ENCODE data around the gene ZBBX. TPM values are rescaled to one million over a fixed set of nuclear protein-coding genes. Genes with fewer than 3 reads are reported as not detected.

ZBBX gene
- total RNA-seq, 3 donors from 2014 or later: not detected

DNA sequence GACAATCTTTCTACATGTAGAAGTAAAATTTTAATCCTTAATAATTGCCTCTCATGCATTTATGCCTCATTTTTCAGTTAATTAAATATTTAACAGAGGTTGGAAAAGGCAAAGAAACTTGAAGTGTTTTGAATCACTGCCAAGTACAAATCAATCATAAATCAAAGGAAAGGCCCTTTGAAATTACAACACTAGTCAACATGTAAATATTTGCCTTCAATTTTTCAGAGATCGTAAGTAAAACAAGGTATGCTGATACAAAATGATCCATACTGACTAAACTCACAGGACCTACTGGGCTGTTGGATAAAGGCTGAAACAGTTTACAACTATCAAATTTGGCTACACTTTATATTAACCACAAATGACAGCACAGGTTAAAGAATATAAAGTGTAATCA lies 33.9 kb downstream of the ZBBX start:
- intact Hi-C loops (cut with DNase I; ENCODE audit: low total_unique reads): loop anchor here (5.0 kb wide), 1 partner anchor 256 kb away; no protein-coding TSS in a partner anchor
- Histone ChIP-seq H3K9me3 (no peaks in the 10 kb centered on the region), H3K36me3 (no peaks in the 10 kb centered on the region), H3K27me3 (no peaks in the 10 kb centered on the region), H3K4me3 (no peak overlapping the region), H3K27ac (no peak overlapping the region), H3K4me1 (no peaks in the 10 kb centered on the region)
- TF ChIP-seq POLR2AphosphoS5 (IDR thresholded peaks at IDR 0.05) (no peak), POLR2A (IDR thresholded peaks at IDR 0.05) (no peak), CTCF (IDR thresholded peaks at IDR 0.05) (no peak)
- no peak for DNase-seq (ENCODE audit: low spot score in 2 of 2)

DNA sequence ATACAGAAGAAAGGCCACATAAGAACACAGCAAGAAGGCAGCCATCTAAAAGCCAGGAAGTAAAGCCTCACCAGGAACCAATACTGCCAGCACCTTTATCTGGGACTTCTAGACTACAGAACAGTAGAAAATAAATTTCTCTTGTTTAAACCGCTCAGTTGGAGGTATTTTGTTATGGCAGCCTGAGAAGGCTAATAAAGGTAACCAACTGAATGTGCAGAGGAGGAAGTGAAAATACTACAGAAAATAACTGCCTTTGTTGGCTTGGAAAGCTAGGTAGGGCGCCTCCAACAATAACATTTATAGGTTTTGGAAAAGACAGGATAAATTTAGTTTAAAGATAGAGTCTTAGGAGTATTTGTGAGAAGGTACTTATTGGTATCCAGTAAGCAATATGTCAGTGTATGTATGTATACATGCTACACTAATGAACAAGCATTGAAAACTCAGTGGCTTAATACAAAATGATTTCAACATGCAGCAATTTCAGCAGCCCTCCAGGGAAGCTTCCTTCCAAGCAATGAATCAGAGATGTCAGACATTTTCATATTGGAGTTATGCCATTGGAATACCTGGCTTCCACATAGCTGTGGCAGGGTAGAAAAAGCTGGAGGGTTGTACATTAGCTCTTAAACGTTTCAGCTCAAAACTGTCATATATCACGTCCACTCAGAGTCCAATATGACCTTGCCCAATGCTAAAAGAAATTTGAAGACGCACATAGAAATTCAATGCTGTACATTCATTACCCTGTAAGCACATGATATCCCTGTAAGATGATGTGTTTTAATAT lies 48.9 kb downstream of the ZBBX start:
- TF ChIP-seq POLR2AphosphoS5 (IDR thresholded peaks at IDR 0.05) (no peak), CTCF (IDR thresholded peaks at IDR 0.05) (no peak), POLR2A (IDR thresholded peaks at IDR 0.05) (no peak)
- no peaks in the 10 kb centered on the region for H3K36me3 ChIP-seq
- no peaks in the 10 kb centered on the region for H3K9me3 ChIP-seq
- DNase-seq (ENCODE audit: low spot score in 2 of 2): no peak
- H3K27me3 ChIP-seq: no peaks in the 10 kb centered on the region
- intact Hi-C loops (cut with DNase I; ENCODE audit: low total_unique reads): no loop called here
- H3K4me1 ChIP-seq: no peaks in the 10 kb centered on the region
- H3K27ac ChIP-seq: no peak overlapping the region
- no peak overlapping the region for H3K4me3 ChIP-seq

- Histone ChIP-seq H3K9me3 (no peaks in the 10 kb centered on the region), H3K27me3 (no peaks in the 10 kb centered on the region), H3K36me3 (no peaks in the 10 kb centered on the region), H3K27ac (no peak overlapping the region), H3K4me1 (no peaks in the 10 kb centered on the region), H3K4me3 (no peak overlapping the region)
- TF ChIP-seq POLR2A (IDR thresholded peaks at IDR 0.05) (no peak), POLR2AphosphoS5 (IDR thresholded peaks at IDR 0.05) (no peak), CTCF (IDR thresholded peaks at IDR 0.05) (no peak)
- intact Hi-C loops (cut with DNase I; ENCODE audit: low total_unique reads): no loop called here
- DNase-seq (ENCODE audit: low spot score in 2 of 2): no peak
Measured at GRCh38 chr3:167323572-167323971, 56.5 kb downstream of the ZBBX start.

DNA sequence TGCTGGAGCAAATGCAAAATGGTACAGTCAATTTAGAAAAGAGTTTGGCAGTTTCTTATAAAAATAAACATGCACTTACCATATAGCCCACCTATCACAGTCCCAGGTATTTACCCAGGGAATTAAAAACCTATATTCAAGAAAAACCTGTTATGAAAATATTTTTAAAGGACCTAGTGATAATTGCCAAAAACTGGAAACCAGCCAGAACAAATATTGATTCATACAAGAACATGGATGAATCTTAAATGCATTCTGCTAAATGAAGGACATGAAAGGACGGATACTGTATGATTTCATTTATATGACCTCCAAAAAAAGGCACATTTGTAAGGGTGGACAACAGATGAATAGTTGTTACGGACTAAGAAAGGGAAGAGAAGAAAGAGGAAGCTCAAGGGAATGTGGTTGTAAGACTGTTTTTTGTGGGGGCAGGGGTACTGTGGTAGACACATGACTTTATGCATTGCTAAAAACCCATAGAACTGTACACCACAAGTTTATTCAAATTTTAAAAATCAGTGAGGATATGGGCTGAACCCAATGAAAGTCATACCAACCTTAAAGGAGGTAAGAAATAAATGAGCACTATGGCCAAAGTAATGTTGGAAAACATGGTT lies 61.0 kb downstream of the ZBBX start:
- DNase-seq (ENCODE audit: low spot score in 2 of 2): no peak
- Histone ChIP-seq H3K27ac (no peak overlapping the region), H3K27me3 (no peaks in the 10 kb centered on the region), H3K36me3 (no peaks in the 10 kb centered on the region), H3K4me3 (no peak overlapping the region), H3K9me3 (no peaks in the 10 kb centered on the region), H3K4me1 (no peaks in the 10 kb centered on the region)
- TF ChIP-seq CTCF (IDR thresholded peaks at IDR 0.05): no peak
- TF ChIP-seq POLR2A (IDR thresholded peaks at IDR 0.05): no peak
- no peak for TF ChIP-seq POLR2AphosphoS5 (IDR thresholded peaks at IDR 0.05)
- intact Hi-C loops (cut with DNase I; ENCODE audit: low total_unique reads): no loop called here

GRCh38 chr3:167318306-167318705 lies 61.8 kb downstream of the ZBBX start:
- Histone ChIP-seq H3K4me1 (no peaks in the 10 kb centered on the region), H3K4me3 (no peak overlapping the region)

More at GRCh38 chr3:167318306-167318705, 61.8 kb downstream of the ZBBX start:
- Histone ChIP-seq H3K9me3 (no peaks in the 10 kb centered on the region), H3K36me3 (no peaks in the 10 kb centered on the region), H3K27me3 (no peaks in the 10 kb centered on the region), H3K27ac (no peak overlapping the region)
- intact Hi-C loops (cut with DNase I; ENCODE audit: low total_unique reads): no loop called here
- DNase-seq (ENCODE audit: low spot score in 2 of 2): no peak
- no peak for TF ChIP-seq POLR2A (IDR thresholded peaks at IDR 0.05)
- TF ChIP-seq POLR2AphosphoS5 (IDR thresholded peaks at IDR 0.05): no peak
- no peak for TF ChIP-seq CTCF (IDR thresholded peaks at IDR 0.05)

Data from breast epithelium (tissue), 4 donors.